A172 (cell line): ENCODE data around the gene CMIP. TPM values are rescaled to one million over a fixed set of nuclear protein-coding genes. Genes with fewer than 3 reads are reported as not detected.

ENCODE experiments used
- DNase-seq: peaks from one replicate; pipeline ENCODE4 v3.0.0-alpha.2; 2015; ENCODE audit warnings: low spot score
- total RNA-seq: library from RNA; depleted of rRNA; stranded (reverse); fragments of >200 nt; shearing (Covaris generic); gene quantifications from 2 replicates; pipeline ENCODE4 v1.2.3, GENCODE V29; 2014

Gene CMIP
- total RNA-seq, 1 experiment from 2014 or later, result 5.9 TPM

- DNase-seq, result no peak
These were observed 2.9 kb downstream of the CMIP start for GRCh38 chr16:81447383-81448101.

DNA sequence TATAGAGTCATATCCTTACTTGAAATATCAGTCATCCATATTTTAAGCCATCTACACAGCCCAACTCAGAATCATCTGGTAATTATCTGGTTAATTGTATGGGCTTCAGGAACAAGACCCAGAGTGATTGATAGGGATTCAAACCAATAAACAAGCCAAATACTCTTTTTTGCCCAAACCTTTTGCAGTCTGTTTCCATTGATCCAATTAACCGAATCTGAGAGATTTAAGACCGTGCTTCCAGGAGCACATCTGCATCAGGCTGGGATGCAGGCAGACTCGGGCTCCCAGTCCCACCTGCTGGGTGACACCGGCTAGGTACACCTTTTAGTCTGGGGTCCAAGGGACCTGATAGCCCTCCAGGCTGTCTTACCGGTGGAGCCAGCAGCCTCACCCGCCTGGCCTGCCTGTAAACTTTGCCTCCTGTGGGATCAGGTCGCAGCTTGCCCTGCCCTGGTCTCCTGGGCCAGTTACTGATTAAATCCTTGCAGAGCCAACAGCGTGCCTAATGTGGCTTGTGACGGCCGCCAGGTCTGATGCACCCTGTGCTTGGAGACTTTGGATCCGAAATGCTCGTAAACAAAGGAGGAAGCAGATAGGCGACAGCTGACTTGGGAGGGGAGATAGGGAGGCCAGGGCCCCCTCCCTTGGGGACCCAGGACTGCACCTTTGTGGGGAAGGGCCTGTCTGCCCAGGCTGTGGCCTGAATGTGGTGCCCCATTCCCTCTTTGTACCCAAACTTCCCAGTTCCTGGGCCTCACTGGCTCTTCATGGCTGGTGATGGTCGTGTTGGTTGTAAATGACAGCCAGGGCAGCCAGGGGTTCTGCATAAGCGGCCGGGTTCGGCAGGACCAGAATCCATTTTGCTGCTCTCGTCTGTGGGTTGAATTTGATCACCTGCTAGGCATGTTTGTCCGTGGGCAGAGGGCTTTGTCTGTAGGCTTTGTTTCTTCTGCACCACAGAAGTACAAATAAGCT is 3.8 kb downstream of the CMIP start:
- no peak for DNase-seq

DNA sequence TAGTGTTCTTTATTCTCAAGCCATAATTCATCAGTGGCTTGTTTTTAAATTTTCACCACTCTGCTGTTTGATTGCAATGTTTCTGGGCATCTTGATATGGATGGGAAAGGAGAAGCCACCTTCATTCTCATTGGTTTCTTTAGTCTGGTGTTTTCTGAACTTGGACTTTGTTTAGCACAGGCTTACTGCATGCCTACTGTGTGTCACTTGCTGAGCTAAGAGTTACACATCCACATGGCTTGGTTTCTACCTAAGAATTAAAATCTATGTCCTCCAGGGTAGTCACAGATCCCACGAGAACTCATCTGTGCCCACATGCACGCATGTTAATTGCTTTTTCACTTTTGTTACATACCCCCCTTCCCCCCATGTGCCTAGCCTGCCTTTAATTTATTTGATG is 4.6 kb downstream of the CMIP start:
- no peak for DNase-seq

DNA sequence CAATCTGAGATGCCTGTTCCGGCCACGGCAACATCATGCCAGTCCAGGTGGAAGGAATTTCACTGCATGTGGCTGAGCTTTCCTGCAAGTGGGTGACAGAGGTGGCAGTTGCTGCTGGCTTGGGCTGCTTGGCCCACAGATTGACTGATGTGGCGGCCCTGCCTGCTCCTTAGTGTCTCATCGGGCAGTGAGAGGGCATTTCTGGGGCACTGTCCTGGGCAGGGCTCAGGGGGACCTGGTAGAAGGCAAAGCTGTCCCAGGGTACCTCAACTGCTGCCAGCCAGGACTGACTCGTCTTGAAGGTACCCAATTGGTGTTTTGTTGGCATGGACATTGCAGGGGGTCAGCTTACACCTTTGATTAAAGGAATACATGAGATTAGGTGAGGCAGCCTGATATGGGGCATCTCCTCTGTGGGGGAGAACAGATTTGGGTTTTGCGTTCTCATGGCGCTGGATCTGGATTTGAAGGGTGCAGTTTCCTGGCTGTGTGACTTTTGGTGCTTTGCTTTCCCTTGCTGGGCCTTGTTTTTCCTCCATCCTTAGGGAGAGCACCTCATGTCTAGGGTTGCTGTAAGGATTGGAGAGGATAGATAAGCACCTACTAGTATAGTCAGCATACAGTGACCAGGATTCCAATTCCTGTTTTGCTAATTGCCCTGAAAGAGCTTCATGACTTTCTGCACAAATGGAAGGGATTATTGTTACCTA is 5.4 kb downstream of the CMIP start:
- no peak for DNase-seq

GRCh38 chr16:81450783-81451491 is 6.3 kb downstream of the CMIP start:
- peak; percentile 29 for DNase-seq

DNA sequence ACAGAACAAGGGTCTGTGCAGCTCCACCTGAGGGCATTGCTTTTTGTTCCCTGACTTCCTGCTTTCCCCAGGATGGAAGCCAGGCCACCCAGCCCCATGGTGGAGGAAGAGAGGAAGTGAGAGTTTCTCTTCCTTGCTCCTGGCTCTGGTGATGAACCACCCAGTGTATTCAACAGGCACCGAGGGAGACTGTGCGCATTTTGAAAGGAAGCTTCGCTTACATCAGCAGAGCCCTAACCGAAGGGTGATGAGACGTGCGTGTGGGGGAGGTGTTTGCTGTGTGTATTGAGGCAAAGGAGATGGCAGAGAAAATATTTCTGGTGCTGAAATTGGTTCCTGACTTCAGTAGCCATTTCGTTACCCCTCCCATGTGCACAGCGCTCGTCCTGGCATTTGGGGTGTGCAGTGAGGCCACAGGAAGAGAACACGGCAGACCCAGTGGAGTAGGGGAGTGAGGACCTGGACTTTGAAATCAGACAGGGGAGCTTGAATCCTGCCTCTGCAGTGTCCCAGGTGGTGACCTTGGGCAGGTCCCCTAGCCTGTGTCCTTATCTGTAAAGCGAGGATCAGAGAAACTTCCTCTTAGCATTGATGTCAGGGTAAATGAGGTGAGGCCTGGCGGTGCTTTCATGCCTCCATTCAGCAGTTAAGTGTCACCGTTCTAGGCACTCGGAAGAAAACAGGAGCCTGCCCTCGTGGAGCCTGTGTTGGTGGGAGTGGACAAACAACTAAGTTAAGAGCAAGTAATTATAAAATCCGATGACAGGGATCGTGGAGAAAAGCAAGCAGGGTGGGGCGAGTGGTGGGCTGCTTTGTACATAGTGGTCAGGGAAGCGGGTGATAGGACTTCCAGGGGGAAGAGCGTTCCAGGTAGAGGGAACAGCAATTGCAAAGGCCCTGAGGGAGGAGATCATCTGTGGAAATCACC is 7.4 kb downstream of the CMIP start:
- DNase-seq, result no peak

GRCh38 chr16:81453091-81453728 is 8.6 kb downstream of the CMIP start:
- DNase-seq, result no peak

GRCh38 chr16:81454044-81454443 is 9.4 kb downstream of the CMIP start:
- DNase-seq, result no peak

- no peak for DNase-seq
These were observed 10.4 kb downstream of the CMIP start for GRCh38 chr16:81455006-81455405.

GRCh38 chr16:81455720-81456494 is 11.3 kb downstream of the CMIP start:
- no peak for DNase-seq

- no peak for DNase-seq
These were observed 12.1 kb downstream of the CMIP start for GRCh38 chr16:81456523-81457325.

DNA sequence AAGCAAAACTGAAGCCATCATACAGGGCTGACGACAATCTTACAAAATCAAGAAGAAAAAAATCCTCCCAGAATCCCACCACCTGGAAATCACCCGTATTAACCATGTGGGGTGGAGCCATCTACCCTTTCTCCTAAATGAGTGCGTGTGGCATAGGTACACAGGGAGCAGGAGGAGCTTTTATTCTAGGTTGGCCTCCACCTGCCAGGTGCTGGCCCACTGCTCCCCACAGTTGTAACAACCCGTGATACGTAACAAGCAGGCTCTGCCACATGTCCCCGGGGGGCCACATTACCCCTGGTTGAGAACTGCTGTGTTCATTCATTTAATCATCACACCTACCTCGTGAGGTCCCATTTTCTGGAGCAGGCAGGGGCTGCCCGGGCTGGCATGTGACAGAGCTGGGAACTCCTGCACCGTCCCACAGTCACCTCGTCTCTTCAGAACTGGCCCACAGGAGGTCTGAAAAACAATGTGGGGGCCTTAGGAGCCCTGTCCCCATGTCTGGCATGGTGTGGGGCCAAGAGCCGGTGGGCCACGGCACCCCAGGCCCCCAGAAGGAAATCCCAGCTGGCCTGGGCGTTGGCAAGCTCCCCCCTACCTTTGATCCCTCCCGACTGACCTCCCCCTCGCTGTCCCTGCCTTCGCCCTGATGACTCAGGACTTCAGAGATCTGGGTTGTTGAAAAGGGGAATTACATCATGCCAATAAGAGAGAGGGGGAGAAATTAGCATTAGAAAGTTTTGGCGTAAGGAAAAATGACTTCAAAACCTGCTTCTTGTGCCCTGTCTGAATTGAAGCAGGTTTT is 12.9 kb downstream of the CMIP start:
- DNase-seq, result peak; percentile 72

DNA sequence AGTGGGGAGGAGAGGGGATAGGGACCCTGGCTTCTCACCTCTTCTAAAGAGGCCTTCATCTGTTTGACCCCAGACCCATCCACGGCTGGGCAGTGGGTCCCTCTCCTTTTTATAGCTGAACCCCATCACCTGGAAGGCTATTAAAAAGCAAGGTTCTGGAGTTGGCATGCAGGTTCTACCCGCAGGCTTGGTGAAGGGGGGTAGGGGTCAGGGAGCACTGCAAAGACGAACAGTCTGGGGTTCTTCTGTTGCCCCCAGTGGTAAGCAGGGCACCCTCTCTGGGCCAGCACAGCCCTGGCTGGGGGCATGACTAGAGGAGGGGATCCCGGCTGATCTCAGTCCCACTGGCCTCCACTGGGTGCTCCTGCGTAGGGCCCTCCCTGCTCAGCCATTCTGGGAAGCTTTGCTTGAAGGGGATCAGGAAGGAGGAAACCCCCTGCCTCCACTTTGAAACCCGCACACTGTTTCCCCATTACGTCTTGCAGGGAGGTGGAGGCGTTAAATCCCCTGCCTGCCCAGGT is 13.6 kb downstream of the CMIP start:
- DNase-seq, result no peak

- DNase-seq, result no peak
These were observed 14.4 kb downstream of the CMIP start for GRCh38 chr16:81458827-81459598.

- DNase-seq, result no peak
These were observed 15.5 kb downstream of the CMIP start for GRCh38 chr16:81460075-81460474.

GRCh38 chr16:81461243-81461642 is 16.6 kb downstream of the CMIP start:
- DNase-seq, result no peak
